ENCODE results near the gene C1orf35.

DNA sequence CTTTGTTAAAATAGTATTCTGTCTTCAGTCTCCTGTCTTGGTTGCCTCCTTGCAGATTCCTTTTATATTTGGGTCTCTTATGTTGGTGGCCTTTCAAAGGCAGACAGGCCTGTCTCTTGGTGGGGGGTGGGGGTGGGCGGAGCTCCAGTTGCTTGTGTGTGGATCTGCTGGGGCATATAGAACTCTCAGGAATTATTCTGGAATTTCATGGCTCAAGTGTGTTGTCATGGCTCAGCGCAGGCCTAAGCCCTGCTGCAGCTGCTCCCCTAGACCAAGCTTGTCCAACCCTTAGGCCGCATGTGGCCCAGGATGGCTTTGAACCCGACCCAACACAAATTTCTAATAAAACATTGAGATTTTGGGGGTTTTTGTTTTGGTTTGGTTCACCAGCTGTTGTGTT, 8.0 kb downstream of the C1orf35 start:
- TF ChIP-seq GATA2 (IDR thresholded peaks at IDR 0.05; ENCODE audit: low read depth, low read length) (no peak), GATA3 (IDR thresholded peaks at IDR 0.05; ENCODE audit: low read depth, low read length) (no peak)

Measured in SH-SY5Y (cell line).